OCI-LY3 (cell line): ENCODE measurements around the gene CD2AP.
"Not testable (repeated sequence)": the region's sequence is repeated elsewhere in the genome, so short reads cannot be mapped to it uniquely, and the experiment has no call there.

Source experiments
- H2AFZ ChIP-seq: fragments of 200-600, 300-600 bp; shearing (Covaris generic); 2 replicates; pipeline ENCODE4 v1.6.0; 2014; ENCODE audit warnings: antibody characterized with exemption, low read depth, low read length
- H3K27ac ChIP-seq: fragments of 200-600, 300-600 bp; sonication (generic); 2 replicates; pipeline ENCODE4 v1.5.1; 2014; ENCODE audit warnings: mild to moderate bottlenecking, low read length, moderate library complexity, mixed read lengths
- H3K27me3 ChIP-seq: fragments of 200-600, 300-600 bp; sonication (generic); 2 replicates; pipeline ENCODE4 v1.6.1; 2014; ENCODE audit warnings: low read depth, low read length, mixed read lengths
- H3K36me3 ChIP-seq: fragments of 200-600, 300-600 bp; sonication (generic); replicated peaks from 2 replicates; pipeline ENCODE3; 2014; ENCODE audit warnings: low read depth, low read length, mixed read lengths
- H3K4me1 ChIP-seq: fragments of 300-600, 200-600 bp; sonication (generic); 2 replicates; pipeline ENCODE4 v1.6.1; 2014; ENCODE audit warnings: low read length, mixed read lengths
- H3K4me2 ChIP-seq: fragments of 200-600, 300-600 bp; sonication (generic); 2 replicates; pipeline ENCODE4 v1.6.1; 2014; ENCODE audit warnings: low read length, mixed read lengths
- H3K4me3 ChIP-seq: fragments of 300-600, 200-600 bp; sonication (generic); 2 replicates; pipeline ENCODE4 v1.5.1; 2014; ENCODE audit warnings: antibody characterized with exemption, mild to moderate bottlenecking, low read length, moderate library complexity
- H3K79me2 ChIP-seq: fragments of 300-600, 200-600 bp; shearing (Covaris generic); 2 replicates; pipeline ENCODE4 v1.6.1; 2014; ENCODE audit warnings: mild to moderate bottlenecking, low read length, mixed read lengths
- H3K9ac ChIP-seq: fragments of 300-600, 200-600 bp; shearing (Covaris generic); 2 replicates; pipeline ENCODE4 v1.6.0; 2014; ENCODE audit warnings: mild to moderate bottlenecking, low read length, moderate library complexity
- H3K9me3 ChIP-seq: fragments of 200-600, 300-600 bp; shearing (Covaris generic); 2 replicates; pipeline ENCODE4 v1.6.1; 2014; ENCODE audit warnings: low read length, mixed read lengths; ENCODE audit not compliant: insufficient read depth
- H4K20me1 ChIP-seq: fragments of 200-600, 300-600 bp; sonication (generic); 2 replicates; pipeline ENCODE4 v1.6.1; 2016; ENCODE audit warnings: low read length, mixed read lengths; ENCODE audit not compliant: insufficient read depth
- CTCF ChIP-seq: fragments of 200-600, 300-600 bp; sonication (generic); IDR thresholded peaks from 2 replicates; pipeline ENCODE4 v1.5.1; 2014; ENCODE audit warnings: antibody characterized with exemption, low read length, low read depth
- EZH2phosphoT487 ChIP-seq: fragments of 200-600 bp; shearing (Covaris generic); IDR thresholded peaks from 2 replicates; pipeline ENCODE4 v1.6.1; 2018; ENCODE audit warnings: antibody characterized with exemption, mixed run types, low read depth

Gene CD2AP

GRCh38 chr6:47552319-47552718 is 74.7 kb downstream of the CD2AP start:
- Histone ChIP-seq H3K27me3 (no peaks in the 10 kb centered on the region), H3K4me1 (no peaks in the 10 kb centered on the region), H3K4me3 (no peak overlapping the region), H2AFZ (no peak overlapping the region), H3K79me2 (peaks cover 11% of the 10 kb centered on the region), H4K20me1 (peaks cover 11% of the 10 kb centered on the region), H3K4me2 (no peak overlapping the region), H3K36me3 (peaks cover 33% of the 10 kb centered on the region), H3K27ac (no peak overlapping the region), H3K9me3 (no peaks in the 10 kb centered on the region), H3K9ac (no peak overlapping the region)
- TF ChIP-seq EZH2phosphoT487 (no peak), CTCF (no peak)

GRCh38 chr6:47553243-47553642 is 75.7 kb downstream of the CD2AP start:
- H3K27me3 ChIP-seq = not testable (repeated sequence)

GRCh38 chr6:47556459-47556858 is 78.9 kb downstream of the CD2AP start:
- not testable (repeated sequence) for H2AFZ ChIP-seq, H3K9ac ChIP-seq, H3K4me2 ChIP-seq, H3K9me3 ChIP-seq, H3K4me1 ChIP-seq, H3K4me3 ChIP-seq, H3K27ac ChIP-seq, H3K27me3 ChIP-seq
- Histone ChIP-seq H4K20me1 (peaks cover 21% of the 10 kb centered on the region), H3K36me3 (peaks cover 22% of the 10 kb centered on the region), H3K79me2 (peaks cover 34% of the 10 kb centered on the region)

More at GRCh38 chr6:47553243-47553642, 75.7 kb downstream of the CD2AP start:
- Histone ChIP-seq H4K20me1 (peaks cover 11% of the 10 kb centered on the region), H3K36me3 (peaks cover 28% of the 10 kb centered on the region), H3K79me2 (peaks cover 13% of the 10 kb centered on the region)
- H3K4me1 ChIP-seq, H3K27ac ChIP-seq, H3K9me3 ChIP-seq, H3K4me3 ChIP-seq, H3K4me2 ChIP-seq, H2AFZ ChIP-seq, H3K9ac ChIP-seq: not testable (repeated sequence)

- peak overlapping the region; percentile 24 for H3K4me2 ChIP-seq
- H3K4me3 ChIP-seq = no peak overlapping the region
- H4K20me1 ChIP-seq = peaks cover 45% of the 10 kb centered on the region
- H3K27ac ChIP-seq = peak overlapping the region; percentile 3; the same call in 1 of the 2 replicates
- peaks cover 14% of the 10 kb centered on the region for H3K4me1 ChIP-seq
- TF ChIP-seq CTCF = no peak
- no peak for TF ChIP-seq EZH2phosphoT487
- no peaks in the 10 kb centered on the region for H3K9me3 ChIP-seq
- no peaks in the 10 kb centered on the region for H3K27me3 ChIP-seq
- no peak overlapping the region for H2AFZ ChIP-seq
- peaks cover 59% of the 10 kb centered on the region for H3K79me2 ChIP-seq
- peaks cover 16% of the 10 kb centered on the region for H3K36me3 ChIP-seq
- H3K9ac ChIP-seq = no peak overlapping the region
Measured at GRCh38 chr6:47563162-47563561, 85.6 kb downstream of the CD2AP start.

- Histone ChIP-seq H3K36me3 (peaks cover 22% of the 10 kb centered on the region), H3K79me2 (peaks cover 53% of the 10 kb centered on the region), H4K20me1 (peaks cover 56% of the 10 kb centered on the region), H3K4me1 (peaks cover 14% of the 10 kb centered on the region)
- not testable (repeated sequence) for H3K4me2 ChIP-seq, H3K27ac ChIP-seq, H3K9ac ChIP-seq, H3K4me3 ChIP-seq, H3K9me3 ChIP-seq, H2AFZ ChIP-seq, H3K27me3 ChIP-seq
Measured at GRCh38 chr6:47566602-47567001, 89.0 kb downstream of the CD2AP start.
